Measurements from ENCODE around the gene FAM117B.

FAM117B gene

DNA sequence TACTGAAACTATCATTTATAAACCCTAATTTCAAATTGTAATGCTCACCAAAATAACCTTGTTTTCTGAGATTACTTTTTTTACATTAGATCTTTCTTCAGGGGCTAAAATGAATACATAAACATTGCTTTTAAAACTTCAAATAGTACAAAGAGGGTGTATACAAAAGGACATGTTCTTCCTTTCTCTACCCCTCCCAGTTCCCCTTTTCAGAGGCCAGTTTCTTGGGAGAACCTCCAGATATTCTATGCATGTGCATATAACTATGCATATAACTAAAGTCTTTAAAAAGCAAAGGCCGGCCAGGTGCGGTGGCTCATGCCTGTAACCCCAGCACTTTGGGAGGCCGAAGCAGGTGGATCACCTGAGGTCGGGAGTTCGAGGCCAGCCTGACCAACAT lies 10.6 kb upstream of the FAM117B start:
- H3K36me3 ChIP-seq (ENCODE audit: insufficient read depth, low read length), result no peaks in the 10 kb centered on the region
- no peak overlapping the region for H3K9ac ChIP-seq (ENCODE audit: low read depth, low read length)
- no peaks in the 10 kb centered on the region for H3K4me1 ChIP-seq (ENCODE audit: insufficient read depth, low read length)
- H3K9me3 ChIP-seq (ENCODE audit: control insufficient read depth, insufficient read depth, low read length), result no peaks in the 10 kb centered on the region

DNA sequence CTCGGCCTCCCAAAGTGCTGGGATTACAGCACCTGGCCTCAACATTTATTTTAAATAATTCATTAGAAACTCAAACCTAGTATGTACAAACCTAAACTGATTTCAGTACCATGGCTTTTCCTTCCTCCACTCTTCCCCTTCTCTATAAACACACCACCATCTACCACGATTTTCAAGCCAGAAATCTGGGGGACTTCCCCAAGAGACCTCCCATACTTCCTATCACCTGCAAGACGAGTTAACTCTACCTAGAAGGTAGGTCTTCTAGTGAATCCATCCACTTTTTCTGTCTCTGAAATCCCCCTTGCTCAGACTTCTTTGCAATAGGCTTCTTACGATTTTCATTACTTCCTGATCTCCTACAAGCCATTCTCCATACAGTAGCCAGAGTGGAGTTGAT lies 7.7 kb upstream of the FAM117B start:
- Histone ChIP-seq H3K9me3 (ENCODE audit: control insufficient read depth, insufficient read depth, low read length) (no peaks in the 10 kb centered on the region), H3K36me3 (ENCODE audit: insufficient read depth, low read length) (no peaks in the 10 kb centered on the region; the same call in 1 of the 2 replicates), H3K4me1 (ENCODE audit: insufficient read depth, low read length) (no peaks in the 10 kb centered on the region), H3K9ac (ENCODE audit: low read depth, low read length) (no peak overlapping the region)

DNA sequence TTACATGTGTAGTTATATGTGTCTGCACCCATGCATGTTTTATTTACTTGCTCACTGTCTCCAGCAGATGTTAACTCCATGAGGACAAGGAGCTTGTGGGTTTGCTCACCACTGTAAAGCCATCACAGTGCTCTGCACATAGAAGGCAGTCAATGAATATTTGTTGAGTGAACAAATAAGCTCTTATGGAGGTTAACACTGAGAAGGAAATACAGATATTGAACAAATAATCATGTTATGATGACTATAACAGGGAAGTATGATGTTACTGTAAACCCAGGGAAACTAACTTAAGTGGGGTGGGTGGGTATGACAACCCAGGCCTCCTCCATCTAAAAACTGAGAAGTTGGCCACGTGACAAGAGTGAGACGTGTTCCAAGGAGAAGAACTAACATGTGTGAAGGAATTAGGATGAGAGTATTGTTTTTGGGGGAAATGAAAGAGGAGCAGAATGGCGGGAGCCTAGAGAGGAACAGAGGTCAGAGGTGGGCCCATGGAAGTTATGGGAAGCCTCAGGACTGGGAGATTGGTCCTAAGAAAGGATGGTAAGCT lies 6.0 kb upstream of the FAM117B start:
- Histone ChIP-seq H3K9me3 (ENCODE audit: control insufficient read depth, insufficient read depth, low read length) (no peaks in the 10 kb centered on the region), H3K36me3 (ENCODE audit: insufficient read depth, low read length) (no peaks in the 10 kb centered on the region; the same call in 1 of the 2 replicates), H3K4me1 (ENCODE audit: insufficient read depth, low read length) (no peaks in the 10 kb centered on the region), H3K9ac (ENCODE audit: low read depth, low read length) (no peak overlapping the region)

DNA sequence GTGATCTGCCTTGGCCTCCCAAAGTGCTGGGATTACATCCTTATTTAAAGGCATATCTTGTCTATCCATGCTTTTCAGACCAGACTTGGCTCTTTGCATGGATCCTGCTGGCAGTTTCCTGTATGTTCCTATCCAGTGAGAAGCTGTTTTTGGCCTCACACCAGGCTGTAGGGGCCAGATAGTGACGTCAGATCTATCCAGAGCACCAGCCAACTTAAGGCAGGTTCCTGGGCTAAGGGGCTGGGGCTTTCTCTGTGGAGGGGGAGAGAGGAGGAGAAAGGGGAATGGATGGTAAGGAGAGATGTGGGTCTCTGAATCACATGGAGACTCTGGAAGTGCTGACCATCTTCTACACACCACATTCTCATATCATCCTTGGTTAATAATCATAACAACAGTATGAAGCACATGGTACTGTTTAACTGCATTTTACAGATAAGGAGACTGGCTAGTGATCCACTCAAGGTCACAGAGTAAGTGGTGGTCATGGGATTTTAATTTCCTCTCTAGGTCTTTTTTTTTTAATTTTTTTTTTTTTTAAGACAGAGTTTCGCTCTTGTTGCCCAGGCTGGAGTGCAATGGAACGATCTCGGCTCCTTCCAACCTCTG lies 2.0 kb upstream of the FAM117B start:
- Histone ChIP-seq H3K36me3 (ENCODE audit: insufficient read depth, low read length) (no peaks in the 10 kb centered on the region; the same call in 1 of the 2 replicates), H3K9me3 (ENCODE audit: control insufficient read depth, insufficient read depth, low read length) (no peaks in the 10 kb centered on the region), H3K9ac (ENCODE audit: low read depth, low read length) (no peak overlapping the region), H3K4me1 (ENCODE audit: insufficient read depth, low read length) (no peaks in the 10 kb centered on the region)

- H3K9me3 ChIP-seq (ENCODE audit: control insufficient read depth, insufficient read depth, low read length), result no peaks in the 10 kb centered on the region
- H3K36me3 ChIP-seq (ENCODE audit: insufficient read depth, low read length), result no peaks in the 10 kb centered on the region; the same call in 1 of the 2 replicates
These were observed 1.3 kb upstream of the FAM117B start for GRCh38 chr2:202633470-202633869.

GRCh38 chr2:202635428-202636212 lies 851 bp downstream of the FAM117B start:
- no peaks in the 10 kb centered on the region for H3K4me1 ChIP-seq (ENCODE audit: insufficient read depth, low read length)
- H3K9me3 ChIP-seq (ENCODE audit: control insufficient read depth, insufficient read depth, low read length), result no peaks in the 10 kb centered on the region
- no peaks in the 10 kb centered on the region for H3K36me3 ChIP-seq (ENCODE audit: insufficient read depth, low read length)
- H3K9ac ChIP-seq (ENCODE audit: low read depth, low read length), result peak overlapping the region; percentile 91

More at GRCh38 chr2:202633470-202633869, 1.3 kb upstream of the FAM117B start:
- Histone ChIP-seq H3K4me1 (ENCODE audit: insufficient read depth, low read length) (no peaks in the 10 kb centered on the region), H3K9ac (ENCODE audit: low read depth, low read length) (no peak overlapping the region)

- Histone ChIP-seq H3K9ac (ENCODE audit: low read depth, low read length) (peak overlapping the region; percentile 74), H3K36me3 (ENCODE audit: insufficient read depth, low read length) (no peaks in the 10 kb centered on the region), H3K9me3 (ENCODE audit: control insufficient read depth, insufficient read depth, low read length) (no peaks in the 10 kb centered on the region), H3K4me1 (ENCODE audit: insufficient read depth, low read length) (no peaks in the 10 kb centered on the region)
These were observed 1.4 kb downstream of the FAM117B start for GRCh38 chr2:202636213-202636513.

GRCh38 chr2:202638721-202639120 lies 4.0 kb downstream of the FAM117B start:
- Histone ChIP-seq H3K36me3 (ENCODE audit: insufficient read depth, low read length) (no peaks in the 10 kb centered on the region), H3K9me3 (ENCODE audit: control insufficient read depth, insufficient read depth, low read length) (no peaks in the 10 kb centered on the region), H3K9ac (ENCODE audit: low read depth, low read length) (no peak overlapping the region), H3K4me1 (ENCODE audit: insufficient read depth, low read length) (peaks cover 4% of the 10 kb centered on the region; the same call in 1 of the 2 replicates)

GRCh38 chr2:202639231-202639630 lies 4.5 kb downstream of the FAM117B start:
- Histone ChIP-seq H3K4me1 (ENCODE audit: insufficient read depth, low read length) (peaks cover 4% of the 10 kb centered on the region; the same call in 1 of the 2 replicates), H3K36me3 (ENCODE audit: insufficient read depth, low read length) (no peaks in the 10 kb centered on the region), H3K9me3 (ENCODE audit: control insufficient read depth, insufficient read depth, low read length) (no peaks in the 10 kb centered on the region), H3K9ac (ENCODE audit: low read depth, low read length) (no peak overlapping the region)

DNA sequence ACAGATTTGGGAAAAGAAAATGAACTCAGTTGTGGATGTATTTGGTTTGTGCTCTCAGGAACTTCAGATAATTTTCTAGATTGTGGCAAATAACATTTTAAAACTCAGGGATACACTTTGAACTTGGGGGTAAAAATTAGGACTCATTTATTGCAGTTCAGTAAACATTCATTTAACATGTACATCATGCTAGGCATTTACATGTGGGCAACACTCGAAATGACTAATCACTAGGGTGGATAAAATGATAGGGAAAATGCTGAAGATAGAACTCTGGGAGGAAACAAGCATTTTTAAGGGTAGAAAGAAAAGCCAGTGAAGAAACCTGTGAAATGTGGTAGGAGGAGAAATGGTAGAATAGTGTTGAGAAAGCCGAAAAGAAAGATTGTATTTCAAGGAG lies 7.8 kb downstream of the FAM117B start:
- Histone ChIP-seq H3K9me3 (ENCODE audit: control insufficient read depth, insufficient read depth, low read length) (no peaks in the 10 kb centered on the region), H3K9ac (ENCODE audit: low read depth, low read length) (no peak overlapping the region), H3K36me3 (ENCODE audit: insufficient read depth, low read length) (no peaks in the 10 kb centered on the region), H3K4me1 (ENCODE audit: insufficient read depth, low read length) (peaks cover 4% of the 10 kb centered on the region)

GRCh38 chr2:202643012-202643858 lies 8.5 kb downstream of the FAM117B start:
- Histone ChIP-seq H3K9ac (ENCODE audit: low read depth, low read length) (no peak overlapping the region), H3K4me1 (ENCODE audit: insufficient read depth, low read length) (peaks cover 4% of the 10 kb centered on the region), H3K36me3 (ENCODE audit: insufficient read depth, low read length) (no peaks in the 10 kb centered on the region), H3K9me3 (ENCODE audit: control insufficient read depth, insufficient read depth, low read length) (no peaks in the 10 kb centered on the region)

GRCh38 chr2:202652119-202652518 lies 17.4 kb downstream of the FAM117B start:
- Histone ChIP-seq H3K36me3 (ENCODE audit: insufficient read depth, low read length) (no peaks in the 10 kb centered on the region), H3K9me3 (ENCODE audit: control insufficient read depth, insufficient read depth, low read length) (no peaks in the 10 kb centered on the region), H3K9ac (ENCODE audit: low read depth, low read length) (no peak overlapping the region), H3K4me1 (ENCODE audit: insufficient read depth, low read length) (no peaks in the 10 kb centered on the region; the same call in 1 of the 2 replicates)

GRCh38 chr2:202653890-202654289 lies 19.1 kb downstream of the FAM117B start:
- H3K36me3 ChIP-seq (ENCODE audit: insufficient read depth, low read length), result no peaks in the 10 kb centered on the region
- no peaks in the 10 kb centered on the region for H3K9me3 ChIP-seq (ENCODE audit: control insufficient read depth, insufficient read depth, low read length)
- no peak overlapping the region for H3K9ac ChIP-seq (ENCODE audit: low read depth, low read length)
- H3K4me1 ChIP-seq (ENCODE audit: insufficient read depth, low read length), result no peaks in the 10 kb centered on the region

GRCh38 chr2:202657876-202658275 lies 23.1 kb downstream of the FAM117B start:
- H3K36me3 ChIP-seq (ENCODE audit: insufficient read depth, low read length), result no peaks in the 10 kb centered on the region
- no peaks in the 10 kb centered on the region for H3K4me1 ChIP-seq (ENCODE audit: insufficient read depth, low read length)
- no peak overlapping the region for H3K9ac ChIP-seq (ENCODE audit: low read depth, low read length)
- H3K9me3 ChIP-seq (ENCODE audit: control insufficient read depth, insufficient read depth, low read length), result no peaks in the 10 kb centered on the region
